Tibial nerve (tissue), 4 donors: ENCODE results near the gene CDS2. TPM values are rescaled to one million over a fixed set of nuclear protein-coding genes. Genes with fewer than 3 reads are reported as not detected.

Experiments used
- DNase-seq, 2 donors: peaks; one replicate each; pipeline ENCODE4 v3.0.0-alpha.2; 2019; ENCODE audit warnings: low spot score in 2 of 2
- H3K27ac ChIP-seq, 4 donors: fragments of 200-600 bp; sonication (generic) in 3 of 4; one replicate each; pipeline ENCODE4 v1.5.1; 2017 to 2019; ENCODE audit warnings: mild to moderate bottlenecking in 1 of 4
- H3K27me3 ChIP-seq, 2 donors: fragments of 200-600 bp; sonication (generic) in 1 of 2; one replicate each; pipeline versions ENCODE4 v1.5.1 to v1.6.0; 2017 to 2019
- H3K36me3 ChIP-seq, 3 donors: fragments of 200-600 bp; sonication (generic); one replicate each; pipeline ENCODE4 v1.5.1; 2018 to 2019
- H3K4me1 ChIP-seq, 4 donors: fragments of 200-600 bp; sonication (generic) in 3 of 4; one replicate each; pipeline ENCODE4 v1.5.1; 2017 to 2019
- H3K4me3 ChIP-seq, 4 donors: fragments of 200-600 bp; sonication (generic) in 3 of 4; one replicate each; pipeline ENCODE4 v1.5.1; 2017 to 2019; ENCODE audit warnings: mild to moderate bottlenecking in 1 of 4, moderate library complexity in 1 of 4
- H3K9me3 ChIP-seq, 4 donors: fragments of 200-600 bp; sonication (generic) in 3 of 4; one replicate each; pipeline ENCODE4 v1.5.1; 2017 to 2019
- CTCF ChIP-seq, 5 experiments: fragments of 200-600 bp in 3 of 5; fragments of 450-650 bp in 2 of 5; sonication (generic) in 3 of 5; IDR thresholded peaks; one replicate each; pipeline ENCODE4 v1.5.1; 2016 to 2019; ENCODE audit warnings: antibody characterized with exemption in 5 of 5, mild to moderate bottlenecking in 3 of 5, moderate library complexity in 2 of 5
- EP300 ChIP-seq, 2 donors: sonication (generic); formaldehyde crosslinking; IDR thresholded peaks; one replicate each; pipeline ENCODE4 v1.6.1; 2017; ENCODE audit warnings: antibody characterized with exemption in 2 of 2, mild to moderate bottlenecking in 1 of 2
- POLR2A ChIP-seq, 2 donors: fragments of 450-650 bp; IDR thresholded peaks; one replicate each; pipeline ENCODE4 v1.6.1; 2017; ENCODE audit warnings: antibody characterized with exemption in 2 of 2, mild to moderate bottlenecking in 2 of 2, moderate library complexity in 2 of 2
- WGBS, 2 donors: methylation state at CpG; one replicate each; pipeline ENCODE4 v1.1.5; 2018; 5-methylcytosine and 5-hydroxymethylcytosine counted together
- small RNA-seq: library from RNA; depleted of rRNA; stranded (forward); fragments of <200 nt; gene quantifications from one replicate; pipeline ENCODE3, GENCODE V24; 2016
- total RNA-seq, 4 donors: library from RNA; depleted of rRNA; stranded (reverse); fragments of >200 nt; gene quantifications; one replicate each; pipeline ENCODE4 v1.1.0, GENCODE V29; 2016

The CDS2 gene
- total RNA-seq, 4 donors from 2014 or later: 29.4 to 35.0 (median 34.1) TPM

GRCh38 chr20:5221061-5221430 lies 94.2 kb downstream of the CDS2 start:
- WGBS, 2 donors: 80 to 81% methylated on average over 4 of the region's 4 CpGs
- no peak for TF ChIP-seq POLR2A (IDR thresholded peaks at IDR 0.05)
- TF ChIP-seq CTCF (IDR thresholded peaks at IDR 0.05): no peak
- no peak for TF ChIP-seq EP300 (IDR thresholded peaks at IDR 0.05)
- H3K9me3 ChIP-seq: no peaks in the 10 kb centered on the region

GRCh38 chr20:5222919-5223634 lies 96.3 kb downstream of the CDS2 start:
- Histone ChIP-seq H3K4me1 (no peaks in the 10 kb centered on the region), H3K4me3 (no peak overlapping the region), H3K9me3 (no peaks in the 10 kb centered on the region), H3K27me3 (no peaks in the 10 kb centered on the region), H3K27ac (no peak overlapping the region), H3K36me3 (peaks cover 0 to 6% (median 0%) of the 10 kb centered on the region in 3 donors)
- 28 to 32% methylated on average over 11 of the region's 11 CpGs for WGBS, 2 donors
- TF ChIP-seq CTCF (IDR thresholded peaks at IDR 0.05): peak; percentile 64 to 79 (median 68)
- TF ChIP-seq POLR2A (IDR thresholded peaks at IDR 0.05): no peak
- DNase-seq: peak in 1 of 2 donors; percentile 20

More at GRCh38 chr20:5221061-5221430, 94.2 kb downstream of the CDS2 start:
- Histone ChIP-seq H3K4me1 (no peaks in the 10 kb centered on the region), H3K27ac (no peak overlapping the region), H3K4me3 (no peak overlapping the region), H3K36me3 (peaks cover 0 to 8% (median 0%) of the 10 kb centered on the region in 3 donors), H3K27me3 (no peaks in the 10 kb centered on the region)
- no peak for DNase-seq

GRCh38 chr20:5230544-5230943 lies 103.7 kb downstream of the CDS2 start:
- H3K4me1 ChIP-seq: no peaks in the 10 kb centered on the region
- 50 to 57% methylated on average over 4 of the region's 4 CpGs for WGBS, 2 donors
- H3K9me3 ChIP-seq: no peaks in the 10 kb centered on the region
- H3K4me3 ChIP-seq: no peak overlapping the region
- no peak for TF ChIP-seq CTCF (IDR thresholded peaks at IDR 0.05)
- TF ChIP-seq POLR2A (IDR thresholded peaks at IDR 0.05): no peak
- TF ChIP-seq EP300 (IDR thresholded peaks at IDR 0.05): no peak
- H3K36me3 ChIP-seq: no peaks in the 10 kb centered on the region
- H3K27ac ChIP-seq: no peak overlapping the region
- no peak for DNase-seq
- H3K27me3 ChIP-seq: no peaks in the 10 kb centered on the region

- WGBS, 2 donors: 38 to 59% methylated on average over 1 of the region's 1 CpG
- H3K4me3 ChIP-seq: no peak overlapping the region
- H3K9me3 ChIP-seq: peaks cover 0 to 10% (median 0%) of the 10 kb centered on the region in 4 donors
- H3K27ac ChIP-seq: no peak overlapping the region
- H3K36me3 ChIP-seq: no peaks in the 10 kb centered on the region
- no peaks in the 10 kb centered on the region for H3K27me3 ChIP-seq
- DNase-seq: no peak
- no peaks in the 10 kb centered on the region for H3K4me1 ChIP-seq
- TF ChIP-seq EP300 (IDR thresholded peaks at IDR 0.05): no peak
- no peak for TF ChIP-seq CTCF (IDR thresholded peaks at IDR 0.05)
- TF ChIP-seq POLR2A (IDR thresholded peaks at IDR 0.05): no peak
These were observed 107.3 kb downstream of the CDS2 start for GRCh38 chr20:5234158-5234557.

- Histone ChIP-seq H3K27ac (no peak overlapping the region), H3K36me3 (no peaks in the 10 kb centered on the region), H3K27me3 (no peaks in the 10 kb centered on the region), H3K9me3 (peaks cover 0 to 17% (median 0%) of the 10 kb centered on the region in 4 donors), H3K4me3 (no peak overlapping the region), H3K4me1 (no peaks in the 10 kb centered on the region)
- TF ChIP-seq EP300 (IDR thresholded peaks at IDR 0.05): no peak
- TF ChIP-seq CTCF (IDR thresholded peaks at IDR 0.05): no peak
- no peak for TF ChIP-seq POLR2A (IDR thresholded peaks at IDR 0.05)
- 65 to 67% methylated on average over 1 of the region's 1 CpG for WGBS, 2 donors
- DNase-seq: no peak
These were observed 108.2 kb downstream of the CDS2 start for GRCh38 chr20:5234978-5235377.

Small RNA genes within 50 kb of the gene (small RNA-seq; reads per million reads assigned to genes)
- gene RF00019: not detected
- gene RF00568: not detected
- gene RNA5SP474: not detected

Other genes starting within 250 kb of the CDS2 start
- gene SLC23A2, start 125.5 kb upstream of the CDS2 start, total RNA-seq: 10 to 100 TPM; 30.6 to 48.5 (median 40.6) TPM
- gene TMEM230, start 13.9 kb upstream of the CDS2 start, total RNA-seq: 10 to 100 TPM; 55.9 to 88.1 (median 84.7) TPM
- 10 to 100 TPM; 28.2 to 42.8 (median 37.4) TPM for gene PCNA, start 7.0 kb upstream of the CDS2 start, total RNA-seq
- not detected for gene PROKR2, start 189.9 kb downstream of the CDS2 start, total RNA-seq